ENCODE measurements around the gene C22orf23.

The C22orf23 gene

DNA sequence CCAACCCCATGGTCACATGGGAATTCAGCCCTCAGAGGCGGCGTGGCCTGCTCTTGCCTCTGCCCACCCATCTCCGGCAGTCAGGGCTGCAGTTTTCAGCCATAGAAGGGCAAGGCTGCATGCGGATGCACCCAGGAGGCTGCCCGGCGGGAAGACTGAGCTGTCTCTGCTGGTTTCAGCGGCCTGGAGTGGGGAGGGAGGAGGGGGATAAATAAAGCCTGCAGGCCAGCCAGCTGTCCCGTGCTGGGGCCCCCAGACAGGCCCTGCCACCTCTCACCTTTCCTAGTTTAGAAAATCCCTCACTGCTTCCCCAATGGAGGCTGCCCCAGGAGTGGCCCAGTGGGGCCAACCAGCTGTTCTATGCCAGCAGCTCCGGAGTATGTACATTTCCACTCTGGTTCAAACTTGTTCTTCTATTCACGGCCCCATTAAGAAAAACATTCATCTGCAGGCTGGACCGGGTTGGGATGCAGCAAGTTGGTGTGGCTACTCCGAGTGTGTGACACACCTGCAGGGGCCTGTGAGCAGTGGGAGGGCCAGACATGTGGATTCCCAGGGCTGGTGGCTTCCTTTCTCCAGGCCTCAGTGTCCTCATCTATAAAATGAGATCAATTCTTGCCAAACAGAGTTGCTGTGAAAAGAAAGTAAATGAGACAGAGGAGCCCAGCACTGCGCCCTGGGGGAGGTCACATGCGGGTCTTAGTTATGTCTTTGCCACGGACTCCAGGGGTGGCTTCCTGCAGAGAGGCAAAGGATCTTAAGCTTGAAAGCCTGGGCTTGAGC is 42.3 kb downstream of the C22orf23 start:
- no peak overlapping the region for H3K4me3 ChIP-seq (ENCODE audit: control insufficient read depth, low read depth, low read length)
- TF ChIP-seq, protein P1, sequence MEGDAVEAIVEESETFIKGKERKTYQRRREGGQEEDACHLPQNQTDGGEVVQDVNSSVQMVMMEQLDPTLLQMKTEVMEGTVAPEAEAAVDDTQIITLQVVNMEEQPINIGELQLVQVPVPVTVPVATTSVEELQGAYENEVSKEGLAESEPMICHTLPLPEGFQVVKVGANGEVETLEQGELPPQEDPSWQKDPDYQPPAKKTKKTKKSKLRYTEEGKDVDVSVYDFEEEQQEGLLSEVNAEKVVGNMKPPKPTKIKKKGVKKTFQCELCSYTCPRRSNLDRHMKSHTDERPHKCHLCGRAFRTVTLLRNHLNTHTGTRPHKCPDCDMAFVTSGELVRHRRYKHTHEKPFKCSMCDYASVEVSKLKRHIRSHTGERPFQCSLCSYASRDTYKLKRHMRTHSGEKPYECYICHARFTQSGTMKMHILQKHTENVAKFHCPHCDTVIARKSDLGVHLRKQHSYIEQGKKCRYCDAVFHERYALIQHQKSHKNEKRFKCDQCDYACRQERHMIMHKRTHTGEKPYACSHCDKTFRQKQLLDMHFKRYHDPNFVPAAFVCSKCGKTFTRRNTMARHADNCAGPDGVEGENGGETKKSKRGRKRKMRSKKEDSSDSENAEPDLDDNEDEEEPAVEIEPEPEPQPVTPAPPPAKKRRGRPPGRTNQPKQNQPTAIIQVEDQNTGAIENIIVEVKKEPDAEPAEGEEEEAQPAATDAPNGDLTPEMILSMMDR (IDR thresholded peaks at IDR 0.05; ENCODE audit: control insufficient read depth, insufficient read depth, low read depth, low read length, missing control alignments): no peak
- no peak for DNase-seq (ENCODE audit: low read depth)

GRCh38 chr22:37909766-37910165 is 43.6 kb downstream of the C22orf23 start:
- TF ChIP-seq, protein P1 (IDR thresholded peaks at IDR 0.05; ENCODE audit: control insufficient read depth, insufficient read depth, low read depth, low read length, missing control alignments): no peak
- no peak for DNase-seq (ENCODE audit: low read depth)
- H3K4me3 ChIP-seq (ENCODE audit: control insufficient read depth, low read depth, low read length): no peak overlapping the region

DNA sequence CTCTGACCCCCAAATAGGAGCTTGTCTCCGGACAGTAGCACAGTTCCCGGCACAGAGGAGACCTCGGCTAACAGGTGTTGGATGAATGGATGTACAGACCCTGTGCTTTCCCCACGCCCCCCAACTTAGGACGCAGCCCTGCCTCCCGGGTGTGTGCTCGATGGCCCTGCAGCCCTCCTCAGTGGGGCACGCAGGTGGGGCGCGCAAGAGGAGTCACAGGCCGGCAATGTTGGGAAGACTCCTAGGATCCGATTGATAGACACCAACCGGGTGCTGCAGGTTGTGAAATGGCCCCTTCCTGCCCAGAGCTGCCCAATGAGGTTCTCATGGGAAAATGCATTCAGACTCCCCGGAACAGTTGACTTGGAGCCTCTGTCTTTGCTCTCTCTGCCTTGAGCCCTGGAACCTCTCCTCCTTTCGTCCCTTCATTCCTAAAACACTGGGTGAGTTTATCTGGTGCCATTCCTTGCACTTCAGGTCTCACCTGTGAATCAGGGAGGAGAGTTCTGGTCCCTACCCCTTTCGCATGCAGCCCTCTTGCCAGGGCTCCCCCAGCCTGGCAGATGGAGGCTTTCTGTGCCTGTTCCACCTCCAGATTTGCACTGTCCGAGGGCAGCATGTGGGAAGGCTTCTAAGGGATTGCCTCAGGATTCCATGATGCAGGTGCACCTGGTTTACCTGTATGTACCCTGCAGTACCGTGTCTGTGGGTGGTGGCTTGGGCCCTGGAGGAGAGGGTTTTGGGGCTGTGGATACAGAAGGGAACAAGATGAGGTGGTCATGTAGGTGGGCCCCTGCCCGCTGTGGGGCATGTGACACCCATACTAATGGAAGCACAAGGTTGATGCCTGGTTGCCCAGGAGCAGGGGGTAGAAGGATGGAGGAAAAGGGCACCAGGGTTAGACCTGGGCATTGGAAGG is 46.1 kb downstream of the C22orf23 start:
- peak overlapping the region; percentile 89 for H3K4me3 ChIP-seq (ENCODE audit: control insufficient read depth, low read depth, low read length)
- no peak for DNase-seq (ENCODE audit: low read depth)
- TF ChIP-seq, protein P1 (IDR thresholded peaks at IDR 0.05; ENCODE audit: control insufficient read depth, insufficient read depth, low read depth, low read length, missing control alignments): no peak

GRCh38 chr22:37906364-37907008 is 46.9 kb downstream of the C22orf23 start:
- H3K4me3 ChIP-seq (ENCODE audit: control insufficient read depth, low read depth, low read length): peak overlapping the region; percentile 89
- DNase-seq (ENCODE audit: low read depth): no peak
- TF ChIP-seq, protein P1 (IDR thresholded peaks at IDR 0.05; ENCODE audit: control insufficient read depth, insufficient read depth, low read depth, low read length, missing control alignments): no peak

DNA sequence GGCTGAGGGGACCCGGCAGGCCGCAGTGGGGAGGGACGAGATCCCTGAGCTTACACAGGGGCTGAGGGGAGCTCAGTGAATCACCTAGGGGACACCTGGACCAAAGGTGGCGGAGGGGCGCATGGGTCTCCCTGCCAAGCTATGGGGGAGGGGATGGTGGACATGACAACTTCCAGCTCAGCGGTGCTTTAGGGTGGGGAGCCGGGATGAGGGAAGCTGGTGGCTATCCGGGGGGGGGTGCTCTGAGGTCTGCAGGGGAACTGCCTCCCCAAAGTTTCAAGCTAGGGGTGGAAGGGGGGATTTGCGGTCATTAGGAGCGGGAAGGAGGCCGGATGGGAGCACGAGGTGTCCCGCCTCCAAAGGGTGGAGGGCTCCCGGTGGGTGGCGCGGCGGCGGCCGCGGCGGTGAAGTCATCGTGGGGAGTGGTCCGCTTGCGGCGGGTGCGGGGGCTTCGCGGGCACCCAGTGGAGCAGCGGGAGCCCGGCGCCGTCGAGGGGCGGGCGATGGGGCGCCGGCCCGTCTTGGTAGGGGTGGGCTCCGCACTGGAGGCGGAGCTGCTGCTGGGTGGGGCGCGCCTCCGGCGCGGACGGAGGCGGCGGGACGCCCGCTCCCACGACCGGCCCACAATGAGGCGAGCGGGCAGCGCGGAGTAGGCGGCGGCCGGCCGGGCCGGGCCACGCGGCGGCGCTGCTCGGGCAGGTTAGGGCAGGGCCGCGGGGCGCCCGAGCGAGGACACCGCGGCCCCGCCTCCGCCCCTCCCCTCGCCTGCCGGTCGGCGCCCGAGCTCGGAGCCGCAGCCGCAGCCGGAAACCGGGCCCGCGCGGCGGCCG is 47.7 kb downstream of the C22orf23 start, which contains the start of gene MICALL1:
Gene MICALL1, plus strand, starts transcription at position 764 of the 830 bp plus-strand sequence. CDS start 126 bp downstream, outside the sequence.
- DNase-seq (ENCODE audit: low read depth): no peak
- H3K4me3 ChIP-seq (ENCODE audit: control insufficient read depth, low read depth, low read length): peak within 1 kb of the TSS; percentile 89
- TF ChIP-seq, protein P1 (IDR thresholded peaks at IDR 0.05; ENCODE audit: control insufficient read depth, insufficient read depth, low read depth, low read length, missing control alignments): no peak

Measured in AG09309 (cell line).